ENCODE results near the gene FLAD1.

The FLAD1 gene

DNA sequence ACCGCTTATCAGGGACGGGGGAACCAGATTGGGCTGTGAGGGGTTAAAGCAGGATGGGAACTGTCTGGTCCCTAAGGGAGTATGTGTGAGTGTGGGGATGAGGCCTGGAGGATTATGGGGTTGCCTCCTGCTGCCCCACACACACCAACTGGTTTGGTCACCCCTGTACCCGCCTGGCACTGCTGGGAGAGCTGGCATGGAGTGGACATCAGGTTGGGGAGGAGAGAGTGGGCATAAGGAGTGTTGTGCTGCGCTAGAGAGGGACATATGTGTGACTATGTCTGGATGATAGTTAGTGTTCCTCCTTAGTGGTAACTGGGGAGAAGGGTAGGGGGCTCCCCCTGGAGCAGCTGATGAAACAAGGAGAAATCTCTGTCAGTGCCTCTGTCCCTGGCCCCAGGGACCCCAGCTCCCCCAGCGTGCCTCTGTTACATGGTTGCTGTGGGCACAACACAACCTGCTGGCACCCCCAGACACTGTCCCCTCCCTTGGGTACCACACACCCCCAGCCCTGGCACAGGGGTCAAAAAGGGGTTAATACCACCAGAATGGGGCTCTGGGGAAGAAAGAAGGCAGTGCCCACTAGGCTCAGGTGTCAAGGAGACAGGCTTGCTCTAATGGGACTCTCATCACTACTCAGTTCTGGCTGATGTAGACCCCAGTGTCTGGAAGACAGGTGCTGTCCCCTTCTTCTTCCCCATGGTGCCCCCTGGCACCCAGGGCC is 21.4 kb downstream of the FLAD1 start:
- no peak for DNase-seq (ENCODE audit: low read depth)

DNA sequence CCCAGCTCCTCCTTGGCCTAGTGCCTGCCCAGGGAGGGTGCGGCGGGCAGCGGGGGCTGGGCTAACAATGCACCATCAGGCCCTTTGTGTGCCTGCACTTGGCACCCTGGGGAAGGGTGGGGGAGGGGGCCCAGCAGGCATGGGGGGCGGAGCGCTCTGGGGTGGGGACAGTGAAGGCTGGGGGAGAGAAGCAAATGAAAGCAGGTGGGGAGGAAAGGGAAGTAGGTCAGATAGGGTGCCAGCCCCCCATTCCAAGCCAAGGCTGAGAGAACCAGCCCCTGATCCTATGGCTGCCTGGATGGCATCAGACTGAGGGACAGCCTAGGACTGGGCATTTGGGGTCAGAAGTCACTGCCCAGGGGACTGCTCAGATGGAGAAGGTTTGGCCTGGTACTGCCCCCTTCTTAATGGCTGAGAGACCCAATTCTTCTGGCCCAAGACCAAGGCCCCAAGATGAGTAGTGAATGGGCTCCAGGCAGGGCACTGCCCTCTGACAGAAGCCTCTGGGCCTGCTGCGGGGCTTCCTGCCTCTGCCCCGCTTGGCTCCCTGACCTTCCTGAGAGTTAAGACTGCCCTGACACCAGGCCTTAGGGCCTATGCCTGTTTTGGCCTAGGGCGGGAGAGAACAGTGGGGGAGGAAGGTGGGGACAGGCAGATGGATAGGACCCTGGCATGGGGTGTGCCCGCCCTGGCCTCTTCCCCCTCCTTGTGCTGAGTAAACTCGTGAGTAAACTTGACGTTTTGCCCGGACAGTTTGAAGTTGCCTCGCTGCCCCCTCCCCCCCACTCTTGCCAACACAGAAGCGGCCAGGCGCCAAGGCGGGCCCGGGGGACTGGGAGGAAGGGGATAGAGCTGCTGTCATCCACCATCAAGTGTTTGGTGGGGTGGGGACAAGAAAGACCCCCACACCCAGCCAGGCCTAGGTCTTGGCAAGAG is 22.2 kb downstream of the FLAD1 start:
- no peak for DNase-seq (ENCODE audit: low read depth)

DNA sequence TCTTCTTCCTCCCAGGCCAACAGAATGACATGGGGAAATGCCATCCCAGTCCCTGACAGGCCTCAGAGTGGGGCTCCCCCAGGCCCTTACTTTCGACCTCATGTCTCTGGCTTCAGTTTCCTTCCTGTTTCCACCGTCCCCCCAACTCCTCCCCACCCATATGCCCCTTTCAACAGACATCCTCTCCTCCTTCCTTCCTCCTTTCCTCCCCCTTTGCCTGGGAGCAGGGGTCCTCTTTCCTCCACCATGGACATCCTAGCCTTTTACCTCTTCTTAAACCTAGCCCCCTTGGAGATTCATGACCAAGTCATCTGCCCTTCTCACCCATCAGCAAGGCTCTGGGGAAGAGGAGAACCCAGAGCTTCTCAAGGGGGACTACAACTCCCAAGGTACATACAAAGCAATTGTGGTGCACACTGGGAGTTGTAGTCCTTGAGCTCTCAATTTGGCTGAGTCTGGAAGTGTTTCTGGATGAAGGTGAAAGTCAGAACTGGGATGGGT is 23.5 kb downstream of the FLAD1 start:
- DNase-seq (ENCODE audit: low read depth): no peak

DNA sequence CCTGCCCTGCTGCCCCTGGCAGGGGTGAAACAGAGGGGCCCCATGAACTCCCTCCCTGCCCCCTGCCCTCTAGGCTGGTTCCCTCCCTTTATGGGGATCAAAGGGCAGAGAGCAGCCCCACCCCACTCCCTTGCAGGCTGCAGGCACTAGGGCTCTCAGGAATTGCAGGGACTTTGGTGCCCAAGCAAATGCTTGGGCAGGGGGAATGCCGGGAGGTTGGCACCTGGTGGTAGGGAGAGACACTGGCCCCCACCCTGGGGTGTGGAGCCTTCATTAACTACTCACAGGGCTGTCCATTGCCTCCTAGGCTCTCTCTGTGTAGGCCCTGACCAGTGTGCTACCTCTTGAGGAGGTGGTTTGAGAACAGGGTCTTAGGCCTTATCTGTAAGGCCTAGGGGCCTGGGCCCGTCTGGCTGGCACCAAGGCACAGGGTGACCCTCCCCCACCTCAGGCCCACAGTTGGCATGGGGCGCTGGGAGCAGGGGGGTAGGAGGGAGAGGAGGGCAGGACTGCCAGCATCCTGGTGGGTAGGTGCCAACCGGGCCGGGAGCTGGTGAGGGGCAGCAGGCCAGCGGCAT is 24.2 kb downstream of the FLAD1 start:
- no peak for DNase-seq (ENCODE audit: low read depth)

DNA sequence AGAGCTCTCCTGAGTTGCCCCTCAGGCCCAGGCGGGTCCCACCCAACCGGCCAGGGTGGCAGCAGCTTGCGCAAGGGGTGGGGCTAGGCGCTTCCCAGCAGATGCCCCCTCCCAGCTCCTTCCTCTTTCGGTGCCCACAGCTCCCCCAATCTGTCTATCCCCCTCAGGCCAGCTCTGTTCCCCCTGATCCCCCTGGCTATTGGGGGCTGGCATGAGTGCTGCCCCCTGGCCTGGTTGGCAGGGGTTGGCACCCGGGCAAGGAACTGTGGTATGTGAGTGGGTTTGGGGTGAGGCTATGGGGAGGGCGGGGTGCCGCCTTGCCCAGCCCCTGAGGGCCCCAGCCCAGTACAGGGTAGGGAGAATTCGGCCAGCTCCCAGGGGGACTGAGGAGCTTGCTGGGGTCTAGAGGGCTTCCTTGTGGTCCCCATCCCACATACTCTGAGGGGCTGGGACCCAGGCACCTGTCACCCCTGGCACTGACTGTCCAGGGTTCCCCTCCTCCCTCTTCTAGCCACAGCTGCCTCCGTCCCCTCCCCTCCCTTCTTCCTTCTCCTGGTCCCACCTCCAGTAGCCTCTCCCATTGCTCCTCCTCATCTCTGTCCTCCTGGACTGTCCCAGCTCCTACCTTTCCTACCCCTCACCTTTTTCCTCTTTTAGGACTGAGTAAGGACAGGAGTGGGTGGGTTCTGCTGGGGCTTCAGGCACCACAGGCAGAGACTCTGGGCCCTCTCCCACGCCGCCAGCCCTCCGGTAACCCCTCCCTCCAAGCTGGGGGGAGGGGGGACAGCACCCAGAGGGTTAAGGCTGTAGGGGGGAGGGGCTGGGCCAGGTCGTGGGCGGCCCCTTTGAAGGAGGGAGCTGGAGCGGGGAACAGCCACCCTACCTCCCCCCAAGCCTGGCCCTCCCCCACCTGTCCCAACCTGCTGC is 25.1 kb downstream of the FLAD1 start:
- DNase-seq (ENCODE audit: low read depth): no peak

DNA sequence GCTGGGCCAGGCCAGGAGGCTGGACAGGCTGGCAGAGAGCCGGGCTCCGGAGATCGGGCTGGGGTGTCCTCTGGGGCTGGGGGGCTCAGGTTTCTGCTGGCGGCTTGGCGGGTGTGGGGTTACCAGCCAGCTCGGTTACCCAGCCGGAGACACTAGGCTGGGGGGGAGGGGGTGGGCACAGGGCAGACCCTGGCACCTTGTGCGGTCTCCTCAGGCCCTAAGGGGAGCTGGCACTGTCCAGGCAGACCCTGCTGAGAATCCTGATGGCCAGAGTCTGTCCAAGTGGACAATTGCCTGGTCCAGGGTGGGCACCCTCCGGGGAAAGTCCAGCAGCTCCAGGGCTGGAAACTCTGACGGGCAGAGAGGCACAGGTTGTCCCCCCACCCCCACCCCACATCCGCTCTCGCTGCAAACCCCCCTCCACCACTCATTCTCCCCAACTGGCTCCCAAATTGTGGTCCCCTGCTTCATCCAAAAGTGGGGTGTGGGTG is 26.1 kb downstream of the FLAD1 start:
- no peak for DNase-seq (ENCODE audit: low read depth)

DNA sequence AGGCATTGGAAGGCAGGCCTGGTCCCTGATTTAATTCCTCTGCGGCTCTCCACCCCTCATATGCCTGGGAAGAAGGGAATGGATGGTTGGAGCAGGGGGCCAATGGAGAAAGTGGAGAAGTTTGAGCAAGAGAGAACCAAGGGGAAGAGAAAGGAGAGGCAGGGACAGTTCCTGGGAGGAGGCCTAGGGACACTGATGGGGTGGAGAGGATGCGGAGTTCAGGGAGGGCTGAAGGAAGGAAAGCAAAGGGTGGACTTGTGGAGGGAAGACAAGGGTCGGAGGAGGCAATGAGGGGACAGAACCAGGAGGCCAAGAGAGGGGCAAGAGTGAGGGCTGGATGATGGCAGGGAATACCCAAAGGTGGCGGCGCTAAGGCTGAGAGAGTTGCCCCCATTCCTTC is 26.6 kb downstream of the FLAD1 start:
- DNase-seq (ENCODE audit: low read depth): no peak

DNA sequence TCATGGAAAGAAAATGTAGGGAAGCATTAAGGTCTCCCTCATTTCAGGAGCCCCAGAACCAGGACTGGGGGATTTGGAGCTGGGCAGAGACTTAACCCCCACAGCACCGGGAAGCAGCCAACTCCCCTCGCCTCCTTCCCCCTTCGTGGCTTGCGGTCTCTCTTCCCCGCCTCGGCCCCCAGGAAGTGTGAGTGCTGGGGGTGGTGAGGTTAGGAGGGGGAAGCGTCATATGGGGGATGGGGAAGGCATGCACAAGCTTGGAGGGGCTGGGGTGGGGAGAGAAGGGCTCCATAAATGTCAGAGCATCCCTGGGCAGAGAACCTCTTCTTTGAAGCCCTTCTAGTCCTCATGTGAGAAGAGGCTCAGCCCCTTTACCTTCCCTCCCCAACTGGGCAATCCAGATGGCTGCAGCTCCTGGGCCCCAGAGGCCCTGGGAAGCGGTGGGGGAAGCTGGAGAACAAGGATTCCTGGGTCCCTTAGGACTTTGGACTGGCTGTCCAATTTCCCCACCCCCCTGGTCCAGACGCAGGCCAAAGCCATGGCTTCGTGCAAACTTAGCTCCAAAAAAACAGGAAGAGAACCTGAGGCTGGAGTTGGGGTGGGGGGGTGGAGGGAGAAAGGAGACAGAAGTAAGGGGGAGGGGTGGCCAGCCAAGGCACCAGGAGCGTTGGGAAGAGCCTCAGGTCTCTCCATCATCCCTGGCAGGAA is 27.2 kb downstream of the FLAD1 start:
- DNase-seq (ENCODE audit: low read depth): no peak

DNA sequence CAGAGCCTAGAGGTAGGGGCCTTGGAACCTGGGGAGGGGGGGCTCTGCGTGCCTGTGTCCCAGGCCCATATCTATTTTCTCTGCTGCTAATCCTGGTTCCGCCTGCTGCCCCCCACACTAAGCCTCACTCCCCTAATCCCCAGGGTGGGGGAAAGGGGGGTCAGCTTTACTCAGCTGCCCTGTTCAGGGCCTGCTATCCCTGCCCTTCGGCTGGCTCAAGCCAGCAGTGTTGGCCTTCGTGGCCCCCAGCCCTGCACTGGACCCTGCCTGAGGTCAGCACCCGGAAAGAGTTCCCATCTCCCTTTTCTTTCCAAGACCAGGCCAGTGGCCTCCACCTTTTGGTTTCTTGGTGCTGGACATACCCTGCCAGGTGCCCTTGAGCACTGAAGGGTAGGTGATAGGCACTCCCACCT is 27.9 kb downstream of the FLAD1 start:
- DNase-seq (ENCODE audit: low read depth): no peak

DNA sequence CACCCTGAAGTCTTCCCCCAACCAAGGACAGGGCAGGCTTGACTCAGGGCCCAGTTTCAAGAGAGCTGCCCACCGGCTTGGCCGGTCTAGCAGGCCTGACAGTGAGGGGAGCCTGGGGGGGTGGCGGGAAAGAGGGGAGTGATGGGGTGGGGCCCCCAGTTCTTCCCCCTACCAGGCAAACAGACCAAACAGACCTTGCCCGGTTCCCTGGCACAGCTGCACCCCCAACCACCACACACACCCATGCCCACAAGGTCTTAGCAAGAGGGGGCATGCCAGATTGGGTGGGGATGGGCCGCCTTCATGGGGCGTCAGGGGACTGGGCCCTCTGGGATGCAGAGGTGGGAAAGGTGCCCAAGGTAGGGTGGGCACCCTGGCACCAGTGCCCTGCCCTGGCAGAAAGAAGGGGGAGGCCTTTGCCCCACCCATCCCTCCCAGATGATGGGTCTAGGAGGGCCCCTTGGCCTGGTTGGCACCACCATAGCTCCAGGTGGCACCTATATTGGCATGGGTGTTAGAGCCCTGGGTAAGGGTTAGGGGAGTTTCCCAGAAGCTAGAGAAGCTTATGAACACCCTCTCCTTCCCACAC is 28.4 kb downstream of the FLAD1 start:
- DNase-seq (ENCODE audit: low read depth): no peak

DNA sequence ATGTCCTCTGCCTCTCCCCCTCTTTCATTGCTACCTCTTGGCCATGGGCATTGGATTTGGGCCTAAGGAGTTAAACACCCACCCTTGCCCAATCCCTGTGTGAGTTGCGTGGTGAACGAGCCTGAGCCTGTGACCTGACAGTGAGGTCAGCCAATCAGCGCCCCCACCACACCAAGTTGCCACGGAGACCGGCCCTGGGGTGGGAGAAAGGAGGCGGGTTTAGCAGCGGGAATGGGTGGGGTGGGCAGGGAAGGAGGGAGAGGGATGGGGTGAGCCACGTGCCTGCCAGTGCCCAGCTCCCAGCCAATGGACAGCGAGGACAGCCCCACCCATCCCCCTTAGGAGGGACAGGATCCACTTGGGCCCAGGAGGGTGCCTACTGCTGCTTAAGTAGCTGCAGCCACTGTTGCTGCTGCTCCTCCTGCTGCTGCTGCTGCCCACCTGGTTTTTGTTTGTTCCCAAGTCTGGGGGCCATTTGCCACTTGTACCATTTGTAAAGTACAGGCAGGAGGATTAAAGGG is 28.9 kb downstream of the FLAD1 start:
- DNase-seq (ENCODE audit: low read depth): no peak

DNA sequence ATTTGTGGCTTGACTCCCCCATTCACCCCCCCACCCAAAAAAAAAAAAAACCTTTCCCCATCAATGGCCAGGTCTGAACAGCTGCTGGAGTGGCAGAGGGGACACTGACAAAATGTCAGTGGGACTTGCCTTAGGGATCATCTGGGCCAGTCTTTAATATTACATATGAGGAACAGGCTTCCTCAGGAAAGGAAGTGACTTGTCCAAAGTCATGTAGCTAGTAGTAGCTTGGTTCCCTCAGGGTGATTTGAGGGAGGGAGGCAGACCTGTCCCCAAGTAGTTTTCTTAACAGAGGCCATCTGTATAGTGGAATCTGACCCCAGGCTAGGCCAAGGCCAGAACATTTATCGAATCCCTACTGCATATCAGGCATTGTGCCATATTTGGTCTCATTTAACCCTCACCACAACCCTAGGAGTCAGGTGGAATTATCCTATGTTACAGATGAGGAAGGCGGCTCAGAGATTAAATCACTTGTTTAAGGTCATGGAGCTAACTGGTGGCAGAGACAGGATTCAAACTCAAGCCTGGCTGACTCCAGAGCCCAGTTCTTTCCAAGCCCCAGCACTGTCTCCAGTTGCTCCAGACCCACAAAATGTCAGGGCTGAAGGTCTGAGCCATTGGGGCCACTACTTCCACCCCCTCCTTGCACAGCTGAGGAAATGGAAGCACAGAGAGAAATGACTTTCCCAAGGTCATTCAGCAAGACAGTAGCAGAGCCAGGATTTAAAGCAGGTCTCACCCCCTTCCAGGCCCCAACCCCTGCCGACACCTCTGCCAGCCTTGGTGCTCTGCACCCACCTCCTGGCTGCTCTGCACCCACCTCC is 29.8 kb downstream of the FLAD1 start:
- DNase-seq (ENCODE audit: low read depth): no peak

DNA sequence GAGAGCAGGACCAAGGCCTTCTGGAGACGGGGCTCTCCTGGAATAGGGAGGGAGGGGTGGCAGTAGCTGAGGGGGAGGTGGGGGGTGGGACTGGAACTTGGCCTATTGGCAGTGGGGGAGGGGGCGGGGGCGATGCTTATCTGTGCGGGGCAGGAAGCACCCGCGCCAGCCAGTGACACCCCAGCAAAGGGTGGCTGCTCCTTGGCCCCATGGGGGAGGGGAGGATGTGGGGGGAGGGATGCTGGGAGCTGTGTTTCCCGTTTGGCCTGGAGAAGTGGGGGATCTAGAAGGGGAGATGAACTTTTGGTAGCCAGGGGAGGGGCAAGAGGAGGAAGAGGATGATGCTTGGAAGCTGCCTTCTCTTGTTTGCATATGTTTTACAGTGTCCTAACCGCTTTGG is 30.5 kb downstream of the FLAD1 start:
- DNase-seq (ENCODE audit: low read depth): peak; percentile 23

DNA sequence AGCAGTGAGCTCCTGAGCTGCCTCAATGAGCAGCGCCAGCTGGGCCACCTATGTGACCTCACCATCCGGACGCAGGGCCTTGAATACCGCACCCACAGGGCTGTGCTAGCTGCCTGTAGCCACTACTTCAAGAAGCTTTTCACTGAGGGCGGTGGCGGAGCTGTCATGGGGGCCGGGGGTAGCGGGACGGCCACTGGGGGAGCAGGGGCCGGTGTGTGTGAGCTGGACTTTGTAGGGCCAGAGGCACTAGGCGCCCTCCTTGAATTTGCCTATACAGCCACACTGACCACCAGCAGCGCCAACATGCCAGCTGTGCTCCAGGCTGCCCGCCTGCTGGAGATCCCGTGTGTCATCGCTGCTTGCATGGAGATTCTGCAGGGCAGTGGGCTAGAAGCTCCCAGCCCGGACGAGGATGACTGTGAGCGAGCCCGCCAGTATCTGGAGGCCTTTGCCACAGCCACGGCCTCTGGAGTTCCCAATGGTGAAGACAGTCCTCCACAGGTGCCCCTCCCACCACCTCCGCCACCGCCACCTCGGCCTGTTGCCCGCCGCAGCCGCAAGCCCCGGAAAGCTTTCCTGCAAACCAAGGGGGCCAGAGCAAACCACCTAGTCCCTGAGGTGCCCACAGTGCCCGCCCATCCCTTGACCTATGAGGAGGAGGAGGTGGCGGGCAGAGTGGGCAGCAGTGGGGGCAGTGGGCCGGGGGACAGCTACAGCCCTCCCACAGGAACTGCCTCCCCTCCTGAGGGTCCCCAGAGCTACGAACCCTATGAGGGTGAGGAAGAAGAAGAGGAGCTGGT is 31.8 kb downstream of the FLAD1 start:
- DNase-seq (ENCODE audit: low read depth): no peak

DNA sequence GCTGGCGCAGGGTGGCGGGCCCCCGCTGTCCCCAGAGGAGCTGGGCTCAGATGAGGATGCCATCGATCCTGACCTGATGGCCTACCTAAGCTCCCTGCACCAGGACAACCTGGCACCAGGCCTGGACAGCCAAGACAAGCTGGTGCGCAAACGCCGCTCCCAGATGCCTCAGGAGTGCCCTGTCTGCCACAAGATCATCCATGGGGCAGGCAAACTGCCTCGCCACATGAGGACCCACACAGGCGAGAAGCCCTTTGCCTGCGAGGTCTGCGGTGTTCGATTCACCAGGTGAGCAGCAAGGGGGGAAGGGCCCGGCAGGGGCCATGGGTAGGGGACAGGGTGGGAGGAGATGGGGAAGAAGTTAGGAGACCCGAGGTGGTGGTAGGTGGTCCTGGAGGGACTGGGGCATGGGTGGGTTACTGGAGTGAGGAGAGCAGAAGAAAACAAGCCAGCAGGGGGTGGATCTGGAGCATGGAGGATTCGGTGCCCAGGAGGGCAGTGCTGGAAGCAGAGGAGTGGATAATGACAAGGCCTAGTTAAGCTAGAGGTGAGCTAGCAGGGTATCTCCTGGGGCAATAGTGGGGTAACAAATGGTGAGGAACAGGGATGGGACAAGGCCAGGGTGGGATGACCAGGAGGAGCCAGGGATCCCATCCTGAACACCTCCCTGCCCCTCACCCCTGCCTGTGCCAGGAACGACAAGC is 32.5 kb downstream of the FLAD1 start:
- no peak for DNase-seq (ENCODE audit: low read depth)

DNA sequence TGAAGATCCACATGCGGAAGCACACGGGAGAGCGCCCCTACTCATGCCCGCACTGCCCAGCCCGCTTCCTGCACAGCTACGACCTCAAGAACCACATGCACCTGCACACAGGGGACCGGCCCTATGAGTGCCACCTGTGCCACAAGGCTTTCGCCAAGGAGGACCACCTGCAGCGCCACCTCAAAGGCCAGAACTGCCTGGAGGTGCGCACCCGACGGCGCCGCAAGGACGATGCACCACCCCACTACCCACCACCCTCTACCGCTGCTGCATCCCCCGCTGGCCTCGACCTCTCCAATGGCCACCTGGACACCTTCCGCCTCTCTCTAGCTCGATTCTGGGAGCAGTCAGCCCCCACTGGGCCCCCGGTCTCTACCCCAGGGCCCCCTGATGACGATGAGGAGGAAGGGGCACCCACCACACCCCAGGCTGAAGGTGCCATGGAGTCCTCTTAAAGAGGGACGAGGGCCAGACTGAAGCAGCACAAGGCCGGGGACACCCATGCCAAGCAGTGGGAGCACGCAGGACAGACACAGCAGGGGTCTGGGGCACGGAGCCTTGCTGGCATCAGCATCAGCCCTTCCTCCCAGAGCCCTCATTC is 33.2 kb downstream of the FLAD1 start:
- no peak for DNase-seq (ENCODE audit: low read depth)

All from activated T-helper 9 cell treated with anti-CD3 and anti-CD28 coated beads, Interleukin-2, amount 50 U/mL, for 16 hours (primary cell).